Islet of Langerhans (tissue), 1 donor: ENCODE measurements around the gene CLEC7A.
A peak's percentile ranks its signal among the peaks of the same experiment; 100 is the strongest.

ENCODE experiments used
- FAIRE-seq: peaks from one replicate; lab custom pipeline; 2011; peaks lifted over from hg19 to GRCh38; lab: Jason Lieb, UNC

The CLEC7A gene

GRCh38 chr12:10140001-10140400, 10.0 kb upstream of the CLEC7A start:
- FAIRE-seq: peak; percentile 62

- no peak for FAIRE-seq
These were observed 6.7 kb upstream of the CLEC7A start for GRCh38 chr12:10136637-10137205.

- FAIRE-seq: no peak
These were observed 5.1 kb upstream of the CLEC7A start for GRCh38 chr12:10135126-10135525.

GRCh38 chr12:10132850-10133370, 2.9 kb upstream of the CLEC7A start:
- no peak for FAIRE-seq

GRCh38 chr12:10131111-10131690, 1.2 kb upstream of the CLEC7A start:
- no peak for FAIRE-seq

GRCh38 chr12:10128687-10129086, 1.3 kb downstream of the CLEC7A start:
- no peak for FAIRE-seq

- FAIRE-seq: no peak
These were observed 3.6 kb downstream of the CLEC7A start for GRCh38 chr12:10126413-10126812.

- FAIRE-seq: no peak
These were observed 7.3 kb downstream of the CLEC7A start for GRCh38 chr12:10122689-10123088.

GRCh38 chr12:10121278-10121677, 8.7 kb downstream of the CLEC7A start:
- no peak for FAIRE-seq

- no peak for FAIRE-seq
These were observed 10.9 kb downstream of the CLEC7A start for GRCh38 chr12:10119066-10119465.

- FAIRE-seq: no peak
These were observed 14.1 kb downstream of the CLEC7A start for GRCh38 chr12:10115890-10116289.

- no peak for FAIRE-seq
These were observed 14.7 kb downstream of the CLEC7A start for GRCh38 chr12:10115311-10115710.

GRCh38 chr12:10113920-10114319, 16.1 kb downstream of the CLEC7A start:
- FAIRE-seq: no peak

GRCh38 chr12:10113075-10113474, 16.9 kb downstream of the CLEC7A start:
- no peak for FAIRE-seq

- FAIRE-seq: no peak
These were observed 18.5 kb downstream of the CLEC7A start for GRCh38 chr12:10111451-10111850.

GRCh38 chr12:10110256-10110844, 19.6 kb downstream of the CLEC7A start:
- no peak for FAIRE-seq

- FAIRE-seq: no peak
These were observed 27.7 kb downstream of the CLEC7A start for GRCh38 chr12:10102322-10102721.

- no peak for FAIRE-seq
These were observed 28.3 kb downstream of the CLEC7A start for GRCh38 chr12:10101648-10102220.

GRCh38 chr12:10101042-10101579, 28.9 kb downstream of the CLEC7A start:
- no peak for FAIRE-seq

- no peak for FAIRE-seq
These were observed 31.2 kb downstream of the CLEC7A start, which contains the start of gene CLEC1A for GRCh38 chr12:10098791-10099190. Gene CLEC1A, minus strand, starts transcription at chr12:10098985. Its CDS starts 63 bp downstream, at chr12:10098922.

GRCh38 chr12:10097521-10097920, 32.5 kb downstream of the CLEC7A start:
- FAIRE-seq: no peak

- no peak for FAIRE-seq
These were observed 34.0 kb downstream of the CLEC7A start for GRCh38 chr12:10095971-10096370.
